HG03135 (cell line): ENCODE results near the gene NSL1.
A peak's percentile ranks its signal among the peaks of the same experiment; 100 is the strongest.

ENCODE experiments used
- ATAC-seq: cut with Tn5 transposase; IDR thresholded peaks from one replicate; pipeline ENCODE4 v1.9.1; 2021; ENCODE audit warnings: mild to moderate bottlenecking, moderate library complexity; ENCODE audit not compliant: unreplicated experiment

The NSL1 gene

GRCh38 chr1:212688341-212689047 is 103.1 kb downstream of the NSL1 start:
- ATAC-seq, result no peak

GRCh38 chr1:212687811-212688210 is 103.8 kb downstream of the NSL1 start:
- no peak for ATAC-seq

GRCh38 chr1:212686591-212686990 is 105.0 kb downstream of the NSL1 start:
- ATAC-seq, result no peak

GRCh38 chr1:212686069-212686468 is 105.5 kb downstream of the NSL1 start:
- no peak for ATAC-seq

GRCh38 chr1:212685429-212685828 is 106.1 kb downstream of the NSL1 start:
- ATAC-seq, result no peak

- no peak for ATAC-seq
Measured at GRCh38 chr1:212684521-212685090, 107.0 kb downstream of the NSL1 start.

- ATAC-seq, result no peak
Measured at GRCh38 chr1:212684076-212684475, 107.5 kb downstream of the NSL1 start.

GRCh38 chr1:212683357-212683722 is 108.2 kb downstream of the NSL1 start:
- peak; percentile 77 for ATAC-seq

- no peak for ATAC-seq
Measured at GRCh38 chr1:212680680-212681389, 110.7 kb downstream of the NSL1 start.

GRCh38 chr1:212678456-212679410 is 112.8 kb downstream of the NSL1 start:
- peak; percentile 49 for ATAC-seq

GRCh38 chr1:212677573-212677972 is 114.0 kb downstream of the NSL1 start:
- no peak for ATAC-seq

- ATAC-seq, result no peak
Measured at GRCh38 chr1:212677136-212677535, 114.4 kb downstream of the NSL1 start.
